ENCODE measurements around the gene RMND1.
A peak's percentile ranks its signal among the peaks of the same experiment; 100 is the strongest.
"Not testable (repeated sequence)": the region's sequence is repeated elsewhere in the genome, so short reads cannot be mapped to it uniquely, and the experiment has no call there.

Gene RMND1

DNA sequence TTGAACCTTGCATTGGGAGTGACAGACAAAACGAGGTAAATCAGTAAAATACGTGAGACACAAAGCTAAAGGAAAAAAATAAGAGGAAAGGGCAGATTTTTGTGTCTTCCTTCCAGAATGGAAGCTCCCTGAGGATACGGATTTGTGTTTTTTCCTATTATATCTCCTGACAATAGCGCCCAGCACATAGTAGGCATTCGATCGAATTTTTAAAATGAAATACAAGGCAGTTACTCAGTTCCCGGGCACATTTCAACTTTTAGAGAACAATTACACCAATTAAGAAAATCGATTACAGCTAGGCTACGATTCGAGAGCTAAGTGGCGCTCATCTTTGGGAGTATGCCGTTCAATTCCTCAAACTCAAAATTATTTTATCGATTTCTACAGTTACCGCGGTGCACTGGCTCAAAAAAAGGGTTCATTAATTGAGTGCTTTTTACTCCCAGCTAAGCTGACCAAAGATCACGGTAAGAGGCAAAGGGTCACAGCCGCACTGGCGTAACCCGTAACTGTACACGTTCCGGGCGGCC is 443 bp downstream of the RMND1 start:
- DNase-seq, result peak; percentile 11

DNA sequence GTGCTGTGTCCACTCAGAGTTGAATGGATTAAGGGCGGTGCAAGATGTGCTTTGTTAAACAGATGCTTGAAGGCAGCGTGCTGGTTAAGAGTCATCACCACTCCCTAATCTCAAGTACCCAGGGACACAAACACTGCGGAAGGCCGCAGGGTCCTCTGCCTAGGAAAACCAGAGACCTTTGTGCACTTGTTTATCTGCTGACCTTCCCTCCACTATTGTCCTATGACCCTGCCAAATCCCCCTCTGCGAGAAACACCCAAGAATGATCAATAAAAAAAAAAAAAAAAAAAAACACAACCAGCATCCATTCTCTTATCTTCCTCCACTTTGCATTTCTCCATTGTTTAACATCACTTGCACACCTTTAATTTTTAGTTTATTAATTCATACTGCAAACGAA is 998 bp downstream of the RMND1 start:
- not testable (repeated sequence) for DNase-seq

DNA sequence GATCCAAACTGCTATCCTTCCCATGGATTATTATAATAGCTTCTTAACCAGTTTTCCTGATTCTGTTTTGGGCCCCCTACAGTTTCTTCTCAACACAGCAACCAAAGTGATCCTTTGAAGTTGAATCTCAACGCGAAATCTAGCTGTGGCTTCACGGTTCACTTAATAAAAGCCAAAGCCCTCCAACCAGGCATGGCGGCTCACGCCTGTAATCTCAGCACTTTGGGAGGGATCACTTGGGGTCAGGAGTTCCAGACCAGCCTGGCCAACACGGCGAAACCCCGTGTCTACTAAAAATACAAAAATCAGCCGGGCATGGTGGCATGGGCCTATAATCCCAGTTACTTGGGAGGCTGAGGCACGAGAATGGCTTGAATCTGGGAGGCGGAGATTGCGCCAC is 3.3 kb downstream of the RMND1 start:
- DNase-seq, result no peak

DNA sequence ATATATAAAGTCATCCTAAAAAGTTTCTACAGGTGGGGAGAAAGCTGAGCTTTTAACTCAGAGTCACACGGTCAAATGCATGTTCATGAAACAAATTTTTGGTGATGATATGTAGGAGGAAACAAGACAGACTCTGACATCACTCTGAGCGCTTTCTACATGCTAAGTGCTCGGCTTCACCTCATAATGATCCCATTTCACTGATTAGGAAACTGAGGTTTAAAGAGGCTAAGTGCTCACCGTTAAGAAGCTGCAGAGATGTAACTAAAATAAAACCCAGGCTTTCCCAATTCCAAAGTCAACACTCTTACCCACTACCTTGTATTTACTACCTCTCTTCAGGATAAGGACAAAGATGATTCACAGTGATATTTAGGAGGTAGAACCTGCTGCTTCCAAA is 4.7 kb downstream of the RMND1 start:
- no peak for DNase-seq

DNA sequence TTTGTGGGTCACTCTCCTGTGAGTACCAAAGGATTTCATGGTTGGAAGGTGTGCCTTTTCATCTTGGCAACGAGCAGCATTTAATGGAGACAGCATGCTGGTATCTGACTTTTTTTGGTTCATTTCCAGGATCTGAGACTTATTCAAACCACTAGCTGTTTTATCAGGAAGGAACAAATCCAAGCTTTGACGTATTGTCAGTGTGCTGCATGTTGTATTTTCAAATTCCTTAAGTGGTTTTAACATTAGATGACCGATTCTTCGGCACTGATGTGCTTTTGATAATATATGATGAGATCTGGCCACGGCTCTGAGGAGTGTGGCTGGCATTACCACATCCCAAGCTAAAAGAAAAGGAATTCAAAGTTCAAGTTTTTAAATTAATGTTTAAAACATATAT is 6.4 kb downstream of the RMND1 start:
- peak; percentile 58 for DNase-seq

DNA sequence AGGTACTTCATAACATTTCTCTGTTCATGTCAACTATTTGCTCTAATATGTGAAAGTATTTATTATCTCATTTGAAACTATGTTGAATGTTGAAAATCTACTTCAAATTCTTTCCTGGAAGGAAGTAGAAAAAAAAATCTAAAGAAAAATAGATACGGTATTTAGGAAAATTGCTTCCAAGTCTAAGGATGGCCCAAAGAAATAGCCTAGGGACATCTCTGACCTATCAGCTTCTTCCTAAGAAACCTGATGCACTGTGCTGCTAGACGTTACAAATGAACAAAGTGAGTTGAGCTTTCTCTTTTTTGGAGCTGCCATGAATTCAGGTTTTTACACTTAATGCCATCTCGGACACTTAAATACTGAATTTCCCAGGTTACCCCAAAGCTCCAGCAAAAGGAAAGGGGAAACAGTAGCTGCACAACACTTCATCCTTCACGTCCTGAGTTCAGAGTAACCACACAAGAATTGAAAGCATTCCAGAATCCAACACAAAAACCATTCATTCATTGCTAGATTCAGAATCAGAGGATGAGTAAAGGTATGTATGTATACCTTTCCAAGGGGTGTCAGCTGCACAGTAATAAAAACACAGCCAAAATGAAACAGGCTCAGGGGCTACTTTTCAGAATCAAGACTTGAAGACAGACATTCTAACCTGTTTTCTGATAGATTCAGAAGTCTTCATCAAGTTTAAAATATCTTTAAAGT is 7.9 kb downstream of the RMND1 start:
- DNase-seq, result no peak

DNA sequence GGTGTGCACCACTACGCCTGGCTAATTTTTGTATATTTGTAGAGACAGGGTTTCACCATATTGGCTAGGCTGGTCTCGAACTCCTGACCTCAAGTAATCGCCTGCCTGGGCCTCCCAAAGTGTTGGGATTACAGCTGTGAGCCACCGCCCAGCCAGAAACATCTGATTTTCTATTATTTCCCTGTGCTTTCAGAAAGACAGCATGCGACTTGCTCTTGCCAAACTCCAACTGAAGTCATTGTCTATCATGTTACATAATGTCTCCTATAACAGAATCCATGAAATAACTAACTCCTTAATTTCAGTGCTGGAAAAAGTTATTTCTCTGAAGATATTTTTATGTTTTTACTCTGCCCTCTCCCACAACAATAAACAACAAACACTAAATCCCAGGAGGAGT is 8.5 kb downstream of the RMND1 start:
- no peak for DNase-seq

DNA sequence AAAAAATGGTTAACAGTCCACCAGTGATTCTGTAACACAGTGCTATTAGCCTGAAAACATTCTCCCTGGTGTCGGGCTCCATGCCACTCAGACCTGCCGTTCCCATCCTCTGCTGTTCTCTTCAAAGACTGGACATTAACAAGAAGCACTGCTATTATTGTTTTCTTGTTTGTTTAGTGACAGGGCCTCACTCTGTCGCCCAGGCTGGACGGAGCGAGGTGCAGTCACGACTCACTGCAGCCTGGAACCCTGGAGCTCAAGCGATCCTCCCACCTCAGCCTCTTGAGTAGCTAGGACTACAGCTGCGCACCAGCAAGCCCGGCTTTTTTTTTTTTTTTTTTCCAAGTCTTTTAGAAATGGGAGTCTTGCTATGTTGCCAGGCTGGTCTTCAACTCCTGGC is 9.6 kb downstream of the RMND1 start:
- no peak for DNase-seq

DNA sequence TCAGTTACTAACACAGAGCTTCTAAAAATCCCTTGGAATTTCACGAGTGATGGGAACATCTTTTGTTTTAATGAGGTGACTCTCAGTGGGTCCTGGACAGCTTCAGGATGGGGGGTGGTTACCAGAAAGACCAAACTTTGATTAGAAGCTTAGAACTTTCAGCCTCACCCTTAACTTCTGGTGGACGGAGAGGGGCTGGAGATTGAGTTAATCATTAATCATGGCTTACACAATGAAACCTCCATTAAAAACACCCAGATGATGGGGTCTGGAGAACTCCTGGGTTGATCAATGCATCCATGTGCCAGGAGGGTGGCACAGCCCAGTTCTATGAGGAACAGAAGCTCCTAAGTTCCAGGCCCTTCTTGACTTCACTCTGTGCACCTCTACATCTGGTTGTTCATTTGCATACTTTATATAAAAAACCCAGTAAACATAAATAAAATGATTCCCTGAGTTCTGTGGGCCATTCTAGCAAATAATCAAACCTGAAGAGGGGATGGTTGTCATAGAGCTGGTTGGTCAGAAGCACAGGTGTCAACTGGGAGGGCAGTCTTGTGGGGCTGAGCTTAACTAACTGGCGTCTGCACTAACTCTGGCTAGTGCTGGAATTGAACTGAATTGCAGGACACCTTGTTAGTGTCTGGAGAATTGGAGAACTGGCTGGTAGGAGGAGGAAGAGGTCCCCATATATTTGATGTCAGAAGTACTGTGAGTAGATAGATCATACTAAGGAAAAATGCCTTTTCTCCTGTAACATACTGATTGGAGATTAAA is 10.3 kb downstream of the RMND1 start:
- DNase-seq, result no peak

DNA sequence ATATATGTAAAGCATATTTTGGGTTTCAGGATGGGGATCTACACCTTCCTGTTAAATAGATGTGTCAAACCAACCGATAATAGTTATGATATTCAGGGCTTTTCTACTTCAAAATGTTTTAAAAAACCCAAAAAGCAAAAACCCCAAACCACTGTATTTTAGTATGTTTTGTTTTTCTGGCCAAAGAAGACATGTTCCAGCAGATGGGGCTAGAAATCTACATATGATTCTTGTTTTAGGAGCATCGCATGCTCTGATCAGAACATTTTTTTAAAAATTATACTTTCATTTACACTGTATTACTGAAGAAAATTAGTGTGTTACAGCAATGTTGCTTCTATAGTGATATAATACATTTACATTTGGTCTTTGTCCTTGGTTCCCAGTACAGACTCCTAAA is 11.0 kb downstream of the RMND1 start:
- DNase-seq, result peak; percentile 27

DNA sequence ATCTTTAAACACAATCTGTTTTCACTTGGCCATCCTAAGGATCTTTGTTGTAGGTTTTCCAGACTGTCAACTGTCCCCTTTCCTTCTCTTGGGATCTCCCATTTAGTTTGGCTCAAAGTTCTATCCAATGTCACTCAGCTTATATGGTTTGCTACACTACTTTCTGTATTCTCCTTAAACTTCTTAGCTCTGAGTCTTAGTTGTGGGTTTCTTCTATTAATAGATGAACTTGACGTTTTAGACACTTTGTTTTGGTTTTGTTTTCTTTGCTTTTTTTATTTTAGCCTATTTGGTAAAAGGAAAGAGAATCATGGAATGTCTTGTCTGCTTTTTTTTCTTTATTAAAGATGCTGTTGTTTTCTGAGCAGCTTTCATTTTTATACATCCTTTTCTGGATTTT is 11.4 kb downstream of the RMND1 start:
- DNase-seq, result no peak

DNA sequence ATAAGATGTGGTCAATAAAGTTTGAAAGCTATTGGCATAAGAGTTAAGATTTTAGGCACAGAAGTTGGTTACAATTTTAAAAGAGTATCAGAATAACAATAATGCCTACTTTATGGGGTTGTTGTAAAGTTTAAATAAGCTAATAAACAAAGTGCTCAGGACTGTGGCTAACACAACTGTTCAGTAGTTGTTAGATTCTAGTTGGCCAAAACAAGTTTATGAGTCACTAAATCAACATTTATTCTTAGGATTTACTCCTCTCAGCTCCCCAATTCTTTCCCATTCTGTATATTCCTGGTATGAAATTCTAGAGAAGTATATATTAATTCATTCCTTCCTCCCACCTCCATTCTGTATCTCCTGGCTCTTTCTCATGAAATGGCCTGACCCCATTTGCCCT is 14.5 kb downstream of the RMND1 start:
- DNase-seq, result no peak

DNA sequence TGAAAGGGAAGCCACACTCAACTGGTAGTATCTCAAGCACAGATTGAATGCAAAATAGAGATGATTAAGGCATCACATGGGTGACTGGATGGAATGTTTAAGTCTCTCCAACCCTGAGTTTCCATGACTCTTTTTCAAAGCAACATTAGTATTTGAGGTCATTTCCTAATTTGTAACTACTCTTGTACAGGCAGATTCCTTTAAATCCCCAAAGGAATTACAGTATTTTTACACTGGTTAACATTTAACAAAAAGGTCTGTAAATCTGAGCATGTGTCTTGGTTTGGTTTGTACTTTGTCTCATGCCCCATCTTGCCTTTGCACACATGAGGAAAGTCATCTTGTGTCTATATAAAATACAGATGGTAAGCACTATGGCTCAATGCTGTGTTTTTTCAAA is 15.1 kb downstream of the RMND1 start:
- no peak for DNase-seq

DNA sequence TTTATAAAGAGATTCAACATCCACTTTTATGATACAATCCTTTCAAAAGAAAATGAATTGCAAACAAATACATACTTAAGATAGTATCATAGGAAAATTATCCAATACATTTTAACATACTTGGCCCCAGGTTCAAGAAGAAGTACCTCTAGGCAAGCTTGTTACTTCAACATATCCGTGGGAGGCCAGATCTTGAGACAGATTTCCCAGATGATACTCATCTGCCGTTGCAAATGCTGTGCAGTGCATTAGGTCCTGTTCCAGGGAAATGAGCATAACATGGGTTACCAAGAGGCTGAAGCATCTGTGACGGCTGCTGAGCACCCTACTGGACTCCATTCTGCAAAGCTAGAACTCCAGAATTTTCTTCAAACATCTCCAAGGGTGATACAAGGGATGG is 15.6 kb downstream of the RMND1 start:
- no peak for DNase-seq

DNA sequence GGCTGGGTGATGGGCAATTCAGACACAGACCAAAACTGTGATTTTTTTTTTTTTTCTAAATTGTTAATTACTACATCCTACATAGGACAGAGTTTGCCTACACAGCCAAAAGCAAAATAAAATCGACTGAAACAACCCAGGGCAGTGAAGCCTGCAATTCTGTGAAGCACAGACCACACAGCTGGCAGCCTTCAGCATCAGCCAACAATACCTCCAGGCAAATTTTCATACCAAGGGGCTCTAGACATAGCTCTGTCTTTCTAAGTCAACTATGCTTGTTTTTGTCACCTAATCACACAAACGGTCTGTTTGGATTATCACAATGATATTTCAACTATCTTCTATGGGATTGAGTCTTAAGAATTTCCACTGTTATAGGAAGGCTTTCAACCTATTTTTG is 17.6 kb downstream of the RMND1 start:
- DNase-seq, result no peak

DNA sequence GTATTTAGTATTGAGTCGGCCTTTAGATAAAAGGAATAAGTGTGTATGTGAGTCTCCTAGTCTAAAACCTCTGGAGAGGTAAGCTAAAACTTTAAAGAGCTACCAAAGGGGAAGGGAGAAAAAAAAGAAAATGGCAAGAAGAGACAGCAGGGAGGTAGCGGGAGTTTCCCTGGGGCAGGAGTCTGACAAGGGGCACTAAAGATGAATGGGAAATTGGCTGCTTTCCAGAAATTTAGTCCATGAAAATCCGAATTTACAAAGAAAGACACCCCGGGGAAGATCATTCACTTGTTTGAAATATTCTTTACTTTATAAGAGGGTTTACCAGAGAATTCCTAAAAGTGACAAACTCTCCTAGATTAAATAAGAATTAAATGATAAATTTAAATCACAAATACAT is 19.3 kb downstream of the RMND1 start:
- DNase-seq, result no peak

DNA sequence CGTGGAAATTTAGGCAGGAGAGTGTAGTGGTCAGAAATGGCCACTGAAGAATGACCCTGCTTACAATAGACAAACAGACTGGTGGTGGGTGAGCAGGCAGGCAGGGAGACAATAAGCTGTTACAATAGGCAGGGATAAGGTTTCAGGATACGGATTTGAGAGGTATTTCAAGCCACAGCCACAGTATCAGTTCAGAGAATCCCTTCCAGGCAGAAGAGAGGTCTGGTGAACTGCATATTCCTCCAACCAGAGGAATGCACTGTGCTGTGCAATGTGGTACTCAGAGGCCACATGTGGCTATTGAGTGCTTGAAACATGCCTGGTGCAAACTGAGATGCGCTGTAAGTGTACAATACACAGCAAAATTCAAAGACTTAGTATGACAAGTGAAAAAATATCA is 20.6 kb downstream of the RMND1 start:
- DNase-seq, result no peak

DNA sequence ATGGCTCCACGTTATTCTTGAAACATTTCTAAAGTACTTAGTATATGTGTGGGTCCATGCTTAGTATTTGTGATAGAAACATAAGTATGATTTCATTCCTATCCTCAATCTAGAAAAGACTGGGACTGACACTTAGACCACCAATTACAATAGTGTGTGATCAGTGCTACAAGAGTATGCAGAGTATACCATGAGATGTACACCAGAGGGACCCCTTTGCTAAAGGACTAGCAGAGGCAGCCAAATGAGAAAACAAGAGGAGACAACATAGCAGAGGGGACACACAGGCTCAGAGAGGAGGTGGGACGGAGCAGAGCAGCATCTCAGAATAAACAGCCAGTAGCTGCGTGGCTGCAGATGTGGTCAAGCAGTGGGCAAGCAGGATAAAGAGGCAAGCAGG is 21.0 kb downstream of the RMND1 start:
- DNase-seq, result peak; percentile 15

DNA sequence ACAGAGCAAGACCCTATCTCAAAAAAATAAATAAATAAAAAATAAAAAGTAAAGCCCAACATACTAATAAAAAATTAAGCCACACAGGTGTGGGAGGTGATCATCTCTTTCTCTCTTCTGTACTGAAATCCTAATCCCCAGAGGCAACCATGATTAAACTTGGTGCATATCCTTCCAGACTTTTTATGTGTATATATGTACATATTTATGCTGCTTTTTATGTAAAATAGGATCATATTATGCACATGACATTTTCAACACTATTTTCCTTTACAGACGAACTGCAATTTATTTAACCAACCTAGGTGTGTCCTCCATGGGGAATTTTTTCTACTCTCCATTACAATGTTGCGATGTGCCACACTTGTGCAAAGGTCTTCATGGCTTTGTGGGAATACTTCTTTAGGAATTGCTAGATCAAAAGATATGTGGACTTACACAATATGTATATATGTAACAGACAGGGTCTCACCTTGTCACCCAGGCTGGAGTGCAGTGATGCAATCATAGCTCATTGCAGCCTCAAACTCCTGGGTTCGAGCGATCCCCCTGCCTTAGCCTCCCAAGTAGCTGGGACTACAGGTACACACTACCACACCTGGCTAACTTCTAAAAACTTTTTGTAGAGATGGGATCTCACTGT is 23.7 kb downstream of the RMND1 start:
- no peak for DNase-seq

DNA sequence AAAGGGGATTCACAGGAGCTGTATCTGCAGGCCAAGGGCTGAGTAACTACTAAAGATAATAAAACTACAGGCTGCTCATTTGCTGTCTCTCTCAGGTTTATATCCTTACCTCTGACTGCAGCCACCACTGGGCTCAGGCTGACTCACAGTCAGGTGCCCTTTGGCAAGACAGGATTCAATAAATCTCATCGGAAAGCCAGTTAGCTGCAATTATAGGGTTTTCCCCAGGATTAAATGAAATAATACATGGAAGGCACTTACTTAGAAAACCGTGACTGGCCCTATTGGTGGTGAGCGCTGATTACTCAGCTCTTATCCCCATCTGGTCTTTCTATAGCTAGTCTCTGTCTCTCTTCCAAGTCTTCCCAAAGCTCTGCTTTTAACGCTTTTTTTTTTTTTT is 26.4 kb downstream of the RMND1 start:
- no peak for DNase-seq

DNA sequence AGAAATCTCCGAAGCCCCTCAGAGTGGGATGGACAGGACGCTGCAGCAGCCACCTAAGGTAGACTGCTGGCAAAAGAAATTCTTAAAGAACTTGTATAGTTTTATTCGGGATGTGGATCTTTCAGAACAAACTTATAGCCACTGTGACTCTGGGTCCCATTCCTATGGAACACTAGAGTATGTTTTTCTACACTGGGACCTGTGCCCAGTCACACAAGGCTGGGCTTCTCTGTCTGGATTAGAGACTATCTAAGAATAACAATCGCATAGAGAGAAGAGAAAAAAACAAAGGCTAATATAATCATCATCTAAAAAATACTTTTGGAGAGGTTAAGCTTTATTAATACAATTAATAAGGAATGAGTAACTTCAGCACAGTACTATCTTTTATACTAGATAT is 28.9 kb downstream of the RMND1 start:
- DNase-seq, result no peak

DNA sequence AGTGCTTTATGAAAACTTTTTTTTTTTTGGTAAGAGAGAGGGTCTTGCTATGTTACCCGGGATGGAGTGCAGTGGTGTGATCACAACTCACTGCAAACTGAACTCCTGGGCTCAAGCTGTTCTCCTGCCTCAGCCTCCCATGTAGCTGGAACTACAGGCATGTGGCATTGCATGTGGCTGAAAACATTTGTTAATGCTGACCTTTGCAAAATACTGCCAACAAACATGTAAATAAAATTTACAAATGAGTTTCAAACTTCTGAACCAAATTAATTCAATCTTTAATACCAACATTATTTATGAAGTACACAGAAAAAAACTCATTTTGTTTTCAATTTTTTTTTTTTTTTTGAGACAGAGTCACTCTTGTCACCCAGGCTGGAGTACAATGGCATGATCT is 34.4 kb downstream of the RMND1 start:
- no peak for DNase-seq

DNA sequence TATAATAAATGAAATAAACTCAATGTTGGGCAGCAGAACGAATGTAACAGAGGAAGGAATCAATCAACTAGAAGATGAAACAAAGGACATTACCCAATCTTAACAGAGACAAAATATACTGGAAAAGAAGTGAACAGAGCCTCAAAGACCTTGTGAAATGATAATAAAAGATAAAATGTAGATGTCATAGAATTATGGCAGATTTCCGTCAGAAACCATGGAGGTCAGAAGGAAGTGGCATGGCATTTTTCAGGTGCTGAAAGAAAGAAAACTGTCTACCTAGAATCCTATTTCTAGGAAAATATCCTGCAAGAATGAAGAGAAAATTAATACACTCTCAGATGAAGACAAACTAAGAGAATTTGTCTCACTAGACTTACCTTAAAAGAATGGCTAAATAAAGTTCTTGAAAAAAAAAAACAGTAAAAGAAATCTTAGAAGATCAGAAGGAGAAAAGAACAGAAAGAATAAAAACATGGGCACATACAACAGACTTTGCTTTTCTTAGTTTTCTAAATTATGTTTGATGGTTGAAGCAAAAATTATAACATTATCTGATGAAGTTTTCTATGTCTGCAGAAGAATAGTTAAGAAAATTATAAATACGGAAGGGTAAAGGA is 37.2 kb downstream of the RMND1 start:
- no peak for DNase-seq

All from hematopoietic multipotent progenitor cell treated with erythropoietin and hydrocortisone succinate and interleukin-3 and kit ligand, for 8 days (in vitro differentiated cells).